H1 (cell line): ENCODE results near the gene DESI1. TPM values are rescaled to one million over a fixed set of nuclear protein-coding genes. Genes with fewer than 3 reads are reported as not detected.

Experiments
- CTCF ChIA-PET: fragments of 300-600 bp; sonication (Branson Sonifier 250); formaldehyde crosslinking; loops from one replicate; lab custom pipeline; 2021; ENCODE audit not compliant: partially characterized antibody; lab: Charles Lee
- POLR2A ChIA-PET: fragments of 300-600 bp; sonication (Branson Sonifier 250); formaldehyde crosslinking; loops from one replicate; lab custom pipeline; 2021; ENCODE audit warnings: inconsistent platforms; ENCODE audit not compliant: partially characterized antibody; lab: Charles Lee
- DNase-seq, 2 experiments: peaks; one replicate each; pipeline versions ENCODE4 v3.0.0 to v3.0.0-alpha.2; 2010 to 2022; ENCODE audit warnings: low spot score in 2 of 2, low read depth in 1 of 2, mixed read lengths in 1 of 2
- FAIRE-seq: peaks from 2 replicates; lab custom pipeline; 2011; peaks lifted over from hg19 to GRCh38; lab: Jason Lieb, UNC
- H2AFZ ChIP-seq: 2 replicates; pipeline ENCODE4 v1.8.1; 2012; ENCODE audit warnings: low read length, inconsistent platforms
- H2AK5ac ChIP-seq: 2 replicates; pipeline ENCODE4 v1.6.1; 2013; ENCODE audit warnings: low read depth, low read length
- H2BK120ac ChIP-seq: replicated peaks from 2 replicates; pipeline ENCODE3; 2013; ENCODE audit warnings: low read depth, low read length, inconsistent platforms
- H2BK12ac ChIP-seq: 2 replicates; pipeline ENCODE4 v1.6.1; 2013; ENCODE audit warnings: low read depth, low read length
- H2BK15ac ChIP-seq: 2 replicates; pipeline ENCODE4 v1.6.1; 2013; ENCODE audit warnings: low read length
- H2BK20ac ChIP-seq: 2 replicates; pipeline ENCODE4 v1.6.1; 2013; ENCODE audit warnings: low read length
- H2BK5ac ChIP-seq: 2 replicates; pipeline ENCODE4 v1.6.1; 2013; ENCODE audit warnings: low read depth, low read length
- H3K14ac ChIP-seq: 2 replicates; pipeline ENCODE4 v1.6.1; 2013; ENCODE audit warnings: inconsistent platforms; ENCODE audit not compliant: insufficient read length
- H3K18ac ChIP-seq: 2 replicates; pipeline ENCODE4 v1.6.1; 2013; ENCODE audit warnings: low read length; ENCODE audit errors: extremely low read depth
- H3K23ac ChIP-seq: 2 replicates; pipeline ENCODE4 v1.6.1; 2013; ENCODE audit warnings: inconsistent platforms; ENCODE audit not compliant: insufficient read length
- H3K23me2 ChIP-seq: 2 replicates; pipeline ENCODE4 v1.6.1; 2013; ENCODE audit warnings: low read depth, low read length
- H3K27ac ChIP-seq: 2 replicates; pipeline ENCODE4 v1.6.1; 2011; ENCODE audit warnings: low read depth, low read length, inconsistent platforms
- H3K27me3 ChIP-seq, 4 experiments: replicated peaks in 1 of 4; 1 replicate in 1 of 4; 2 replicates in 3 of 4; pipeline versions ENCODE4 v1.6.1 to v1.8.1; 2011 to 2013; ENCODE audit warnings: low read length in 3 of 4, mild to moderate bottlenecking in 3 of 4, inconsistent platforms in 2 of 4, mixed read lengths in 2 of 4, moderate library complexity in 1 of 4; ENCODE audit not compliant: control insufficient read depth in 3 of 4, insufficient read depth in 3 of 4; ENCODE audit errors: extremely low read depth in 1 of 4
- H3K36me3 ChIP-seq, 4 experiments: 2 replicates each; pipeline versions ENCODE4 v1.6.1 to v1.8.1; 2011 to 2013; ENCODE audit warnings: mild to moderate bottlenecking in 4 of 4, low read length in 3 of 4, moderate library complexity in 2 of 4, control low read depth in 1 of 4, inconsistent platforms in 1 of 4; ENCODE audit not compliant: insufficient read depth in 4 of 4, control insufficient read depth in 2 of 4
- H3K4ac ChIP-seq: replicated peaks from 2 replicates; pipeline ENCODE3; 2013; ENCODE audit warnings: low read length, low read depth, mixed read lengths, inconsistent platforms; ENCODE audit not compliant: insufficient read length
- H3K4me1 ChIP-seq, 4 experiments: replicated peaks in 1 of 4; 1 replicate in 1 of 4; 2 replicates in 3 of 4; pipeline versions ENCODE4 v1.6.1 to v1.8.1; 2011 to 2013; ENCODE audit warnings: low read length in 3 of 4, inconsistent platforms in 2 of 4, mixed read lengths in 1 of 4; ENCODE audit not compliant: insufficient read depth in 4 of 4, control insufficient read depth in 3 of 4
- H3K4me2 ChIP-seq, 2 experiments: 2 replicates each; pipeline versions ENCODE4 v1.6.1 to v1.8.1; 2011 to 2013; ENCODE audit warnings: low read depth in 2 of 2, low read length in 2 of 2, control low read depth in 1 of 2, inconsistent platforms in 1 of 2, mild to moderate bottlenecking in 1 of 2; ENCODE audit not compliant: insufficient read depth in 1 of 2
- H3K4me3 ChIP-seq, 4 experiments: fragments of 200-600, 300-600 bp in 1 of 4; sonication (generic), shearing (Covaris generic), sonication (Bioruptor Twin) in 1 of 4; 2 replicates each; pipeline versions ENCODE4 v1.5.1 to v1.8.1; 2011 to 2016; ENCODE audit warnings: low read length in 4 of 4, low read depth in 3 of 4, control low read depth in 2 of 4, inconsistent platforms in 2 of 4, mild to moderate bottlenecking in 2 of 4, mixed read lengths in 1 of 4, moderate library complexity in 1 of 4; ENCODE audit not compliant: insufficient read depth in 2 of 4; ENCODE audit errors: extremely low read depth in 1 of 4
- H3K56ac ChIP-seq: replicated peaks from 2 replicates; pipeline ENCODE3; 2013; ENCODE audit warnings: low read depth, mild to moderate bottlenecking, mixed read lengths, low read length, inconsistent platforms; ENCODE audit not compliant: insufficient read length
- H3K79me1 ChIP-seq: 2 replicates; pipeline ENCODE4 v1.6.1; 2013; ENCODE audit warnings: low read depth, low read length, control low read depth
- H3K79me2 ChIP-seq, 2 experiments: 2 replicates each; pipeline versions ENCODE4 v1.6.1 to v1.8.1; 2012 to 2013; ENCODE audit warnings: low read length in 2 of 2, mild to moderate bottlenecking in 2 of 2, inconsistent platforms in 1 of 2; ENCODE audit not compliant: insufficient read depth in 2 of 2, control insufficient read depth in 1 of 2
- H3K9ac ChIP-seq, 4 experiments: replicated peaks in 1 of 4; 1 replicate in 1 of 4; 2 replicates in 3 of 4; pipeline versions ENCODE4 v1.6.1 to v1.8.1; 2011 to 2013; ENCODE audit warnings: low read depth in 3 of 4, low read length in 3 of 4, control low read depth in 2 of 4, mild to moderate bottlenecking in 2 of 4, moderate library complexity in 2 of 4, inconsistent platforms in 1 of 4; ENCODE audit errors: extremely low read depth in 1 of 4
- H3K9me3 ChIP-seq, 2 experiments: 2 replicates each; pipeline versions ENCODE4 v1.6.1 to v1.8.1; 2012 to 2013; ENCODE audit warnings: mild to moderate bottlenecking in 2 of 2, moderate library complexity in 2 of 2, control low read depth in 1 of 2, inconsistent platforms in 1 of 2, low read depth in 1 of 2, low read length in 1 of 2, mixed read lengths in 1 of 2; ENCODE audit not compliant: insufficient read depth in 2 of 2
- H4K20me1 ChIP-seq, 2 experiments: replicated peaks in 1 of 2; 2 replicates each; pipeline versions ENCODE3 to v1.8.1; 2011 to 2013; ENCODE audit warnings: inconsistent platforms in 2 of 2, low read length in 2 of 2, mild to moderate bottlenecking in 1 of 2; ENCODE audit not compliant: insufficient read depth in 2 of 2, control insufficient read depth in 1 of 2
- H4K5ac ChIP-seq: 2 replicates; pipeline ENCODE4 v1.6.1; 2013; ENCODE audit warnings: low read length, low read depth, mixed read lengths, inconsistent platforms; ENCODE audit not compliant: insufficient read length
- H4K8ac ChIP-seq: 2 replicates; pipeline ENCODE4 v1.8.0; 2013; ENCODE audit warnings: mild to moderate bottlenecking, moderate library complexity, low read length, inconsistent platforms; ENCODE audit not compliant: insufficient read depth; ENCODE audit errors: extremely low read depth
- H4K91ac ChIP-seq: replicated peaks from 2 replicates; pipeline ENCODE3; 2013; ENCODE audit warnings: low read length, mixed read lengths, inconsistent platforms; ENCODE audit not compliant: insufficient read length
- ATF2 ChIP-seq: IDR thresholded peaks from 2 replicates; pipeline ENCODE4 v1.6.1; 2012; ENCODE audit warnings: low read length, inconsistent platforms
- BACH1 ChIP-seq: IDR thresholded peaks from 2 replicates; pipeline ENCODE4 v1.6.1; 2012; ENCODE audit warnings: low read length, improper control_type of control experiment
- CBX8 ChIP-seq: fragments of 300-800, 300-1000 bp; sonication (generic); IDR thresholded peaks from 2 replicates; pipeline ENCODE4 v1.7.1; 2016; ENCODE audit warnings: low read depth, low read length, borderline replicate concordance
- CHD1 ChIP-seq: IDR thresholded peaks from 2 replicates; pipeline ENCODE4 v1.6.1; 2012; ENCODE audit warnings: low read depth, low read length, improper control_type of control experiment
- CREB1 ChIP-seq: IDR thresholded peaks from 2 replicates; pipeline ENCODE4 v1.6.1; 2012; ENCODE audit warnings: inconsistent platforms
- EZH2 ChIP-seq: fragments of 200-600 bp; sonication (generic); IDR thresholded peaks from 2 replicates; pipeline ENCODE4 v1.7.1; 2012; ENCODE audit warnings: low read depth, mild to moderate bottlenecking, moderate library complexity, low read length, inconsistent platforms; ENCODE audit not compliant: severe bottlenecking
- TAF1 ChIP-seq: IDR thresholded peaks from 2 replicates; pipeline ENCODE4 v1.6.1; 2011; ENCODE audit warnings: mild to moderate bottlenecking, low read depth, low read length
- TAF7 ChIP-seq: optimal IDR thresholded peaks from 2 replicates; pipeline ENCODE3; 2011; ENCODE audit warnings: low read depth, mild to moderate bottlenecking, inconsistent platforms, low read length, moderate library complexity, borderline replicate concordance
- WGBS, 2 experiments: shearing (Covaris generic) in 1 of 2; methylation state at CpG; one replicate each; pipeline versions ENCODE4 v1.1.6 to v1.1.7; 2013 to 2015; ENCODE audit warnings: low lambda C conversion rate in 2 of 2, mixed read lengths in 2 of 2, inconsistent platforms in 1 of 2, low coverage in 1 of 2, missing lambda C conversion rate in 1 of 2; ENCODE audit not compliant: insufficient replicate concordance in 2 of 2, insufficient coverage in 1 of 2, insufficient read length in 1 of 2; ENCODE audit errors: extremely low coverage in 1 of 2, missing lambda C conversion rate in 1 of 2; 5-methylcytosine and 5-hydroxymethylcytosine counted together
- polyA plus RNA-seq, 7 experiments: library from polyadenylated mRNA; depleted of rRNA in 3 of 7; stranded (reverse) in 5 of 7; unstranded in 2 of 7; fragments of >200 nt in 5 of 7; fragments of 200-250 nt in 2 of 7; gene quantifications; 1 replicate in 5 of 7; 2 replicates in 1 of 7; 4 replicates in 1 of 7; pipeline versions ENCODE4 v1.2.1 to v1.2.3, GENCODE V29; 2011 to 2013; ENCODE audit warnings: missing spikeins in 2 of 7, mixed read lengths in 2 of 7
- total RNA-seq: library from RNA; stranded (reverse); fragmentation: NEBNext Ultra II Directional; extraction: Animal tissue kit (Norgen Biotek cat#: 25700); gene quantifications from 2 replicates; pipeline ENCODE4 v1.2.1, GENCODE V29; 2021

Gene DESI1
- total and polyA plus RNA-seq, 2 of the 8 experiments (the other 6 are each of a cell fraction or from before 2014, with no cell fraction given) = 27.6 to 34.3 TPM

DNA sequence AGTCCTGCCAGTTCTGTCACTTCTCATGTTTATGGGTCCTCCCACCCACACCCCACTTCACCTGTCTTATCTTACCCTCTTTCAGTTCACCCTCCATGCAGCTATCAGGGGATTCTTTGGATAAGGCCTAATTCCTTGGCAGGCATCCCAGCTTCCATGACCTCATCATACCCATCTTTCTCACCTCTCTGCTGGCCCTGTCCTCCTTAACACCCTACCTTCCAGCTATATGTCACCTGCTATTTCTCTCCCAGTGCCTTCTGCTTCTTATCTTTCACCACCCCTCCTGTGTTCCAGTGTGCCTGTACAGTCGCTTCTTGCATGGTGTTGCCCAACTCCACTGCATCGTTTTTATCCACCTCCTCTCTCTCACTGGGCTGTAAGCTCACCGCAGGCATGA, 39.6 kb upstream of the DESI1 start:
- no peak overlapping the region for H3K18ac ChIP-seq
- no peak overlapping the region for H4K8ac ChIP-seq
- no peak overlapping the region for H4K5ac ChIP-seq
- H3K23me2 ChIP-seq = no peaks in the 10 kb centered on the region
- H3K14ac ChIP-seq = no peak overlapping the region
- DNase-seq (no peak), FAIRE-seq (no peak)
- 93% methylated on average over 3 of the region's 3 CpGs; no CpG with 5 or more reads in 1 of the 2 experiments for WGBS, 2 experiments
- no peak overlapping the region for H3K9ac ChIP-seq
- H3K56ac ChIP-seq = no peak overlapping the region
- no peak overlapping the region for H3K4me3 ChIP-seq
- H3K23ac ChIP-seq = no peak overlapping the region
- ChIA-PET CTCF (interaction anchor here (0.5 to 1.7 kb wide), 5 partner anchors 8 to 35 kb away, joined by 3 to 7 read pairs (median 3); no protein-coding TSS in a partner anchor), POLR2A (interaction anchor here (1.0 to 16.5 kb wide), 5 partner anchors 9 to 44 kb away, joined by 3 to 129 read pairs (median 5); partner anchors contain the start of genes DESI1 and XRCC6)
- no peak overlapping the region for H2BK5ac ChIP-seq
- H3K4me1 ChIP-seq = no peaks in the 10 kb centered on the region
- H4K91ac ChIP-seq = no peak overlapping the region
- peaks cover 2 to 5% of the 10 kb centered on the region in 2 experiments for H4K20me1 ChIP-seq
- no peaks in the 10 kb centered on the region; the same call in 1 of the 2 replicates for H3K79me1 ChIP-seq
- H3K36me3 ChIP-seq = peaks cover 41 to 88% (median 64%) of the 10 kb centered on the region in 4 experiments
- H2BK20ac ChIP-seq = no peak overlapping the region
- H3K4me2 ChIP-seq = no peak overlapping the region
- no peaks in the 10 kb centered on the region for H3K79me2 ChIP-seq
- no peaks in the 10 kb centered on the region for H3K27me3 ChIP-seq
- no peak overlapping the region for H2BK15ac ChIP-seq
- TF ChIP-seq ATF2 = no peak
- TF ChIP-seq TAF1 = no peak
- TF ChIP-seq TAF7 = no peak
- no peak for TF ChIP-seq BACH1
- no peak for TF ChIP-seq EZH2
- no peak for TF ChIP-seq CREB1
- TF ChIP-seq CHD1 = no peak
- no peak for TF ChIP-seq CBX8
- no peak overlapping the region for H2AFZ ChIP-seq
- H2BK12ac ChIP-seq = no peak overlapping the region
- no peak overlapping the region for H3K4ac ChIP-seq
- no peak overlapping the region for H2AK5ac ChIP-seq
- no peak overlapping the region for H2BK120ac ChIP-seq
- H3K27ac ChIP-seq = no peak overlapping the region
- no peaks in the 10 kb centered on the region for H3K9me3 ChIP-seq
